GM12878 (cell line): ENCODE results near the gene FAM170B. TPM values are rescaled to one million over a fixed set of nuclear protein-coding genes. Genes with fewer than 3 reads are reported as not detected.

Experiments used
- EGR1 ChIP-seq, 2 experiments: IDR thresholded peaks; 1 replicate in 1 of 2; 2 replicates in 1 of 2; pipeline ENCODE4 v1.6.1; 2011 to 2012; ENCODE audit warnings: low read depth in 2 of 2, low read length in 2 of 2, borderline replicate concordance in 1 of 2, mild to moderate bottlenecking in 1 of 2, moderate library complexity in 1 of 2
- EP300 ChIP-seq, 2 experiments: fragments of 150-350 bp in 1 of 2; IDR thresholded peaks; 2 replicates each; pipeline ENCODE4 v1.6.1; 2011 to 2012; ENCODE audit warnings: low read depth in 2 of 2, low read length in 2 of 2, borderline replicate concordance in 1 of 2, improper control_type of control experiment in 1 of 2, inconsistent platforms in 1 of 2; ENCODE audit not compliant: control insufficient read depth in 1 of 2
- HCFC1 ChIP-seq: fragments of 150-350 bp; IDR thresholded peaks from 2 replicates; pipeline ENCODE4 v1.6.1; 2014; ENCODE audit warnings: low read length
- KLF5 ChIP-seq: fragments of 450-650 bp; IDR thresholded peaks from 2 replicates; pipeline ENCODE4 v1.6.1; 2014; ENCODE audit warnings: mild to moderate bottlenecking; ENCODE audit not compliant: partially characterized antibody
- MEF2A ChIP-seq: IDR thresholded peaks from 2 replicates; pipeline ENCODE4 v1.6.1; 2011; ENCODE audit warnings: low read depth, mild to moderate bottlenecking, low read length, moderate library complexity; ENCODE audit not compliant: insufficient read depth
- MTA3 ChIP-seq: IDR thresholded peaks from 2 replicates; pipeline ENCODE4 v1.6.1; 2012; ENCODE audit warnings: low read length, inconsistent platforms, borderline replicate concordance
- NBN ChIP-seq: fragments of 450-650 bp; IDR thresholded peaks from 2 replicates; pipeline ENCODE4 v1.6.1; 2016
- PAX5 ChIP-seq: IDR thresholded peaks from 2 replicates; pipeline ENCODE4 v1.6.1; 2011; ENCODE audit warnings: low read depth, low read length, borderline replicate concordance
- PML ChIP-seq: IDR thresholded peaks from 2 replicates; pipeline ENCODE4 v1.6.1; 2012; ENCODE audit warnings: low read length, inconsistent platforms
- RAD51 ChIP-seq: fragments of 450-650 bp; IDR thresholded peaks from 2 replicates; pipeline ENCODE4 v1.6.1; 2016; ENCODE audit warnings: moderate library complexity, mild to moderate bottlenecking, inconsistent platforms
- RB1 ChIP-seq: fragments of 450-650 bp; formaldehyde crosslinking; IDR thresholded peaks from 2 replicates; pipeline ENCODE4 v1.6.1; 2017; ENCODE audit warnings: mild to moderate bottlenecking, borderline replicate concordance
- SIN3A ChIP-seq: IDR thresholded peaks from 2 replicates; pipeline ENCODE4 v1.6.1; 2012; ENCODE audit warnings: low read depth, low read length, improper control_type of control experiment
- SMAD5 ChIP-seq: IDR thresholded peaks from 2 replicates; pipeline ENCODE4 v1.6.1; 2016; ENCODE audit warnings: antibody characterized with exemption, low read depth
- SMARCA5 ChIP-seq: fragments of 450-650 bp; IDR thresholded peaks from 2 replicates; pipeline ENCODE4 v1.6.1; 2017; ENCODE audit warnings: mild to moderate bottlenecking
- SUZ12 ChIP-seq: fragments of 200-600 bp; sonication (generic); IDR thresholded peaks from one replicate; pipeline ENCODE4 v1.6.1; 2018; ENCODE audit warnings: antibody characterized with exemption, mild to moderate bottlenecking; ENCODE audit not compliant: unreplicated experiment
- YY1 ChIP-seq: IDR thresholded peaks from 2 replicates; pipeline ENCODE4 v1.6.1; 2011; ENCODE audit warnings: low read depth, mild to moderate bottlenecking, low read length
- polyA plus RNA-seq, 11 experiments: library from polyadenylated mRNA; depleted of rRNA in 4 of 11; unstranded in 6 of 11; stranded (reverse) in 5 of 11; fragments of >200 nt; fragmentation: Nextera tagmentation in 4 of 11; fragmentation: Illumina TruSeq in 1 of 11; extraction: Ambion mirVana in 4 of 11; extraction: Trizol in 1 of 11; gene quantifications; 1 replicate in 1 of 11; 2 replicates in 10 of 11; pipeline versions ENCODE4 v1.2.1 to v1.2.3, GENCODE V29; 2011 to 2016; ENCODE audit warnings: inconsistent platforms in 2 of 11, missing spikeins in 2 of 11, low read depth in 1 of 11
- total RNA-seq, 4 experiments: library from RNA; depleted of rRNA in 3 of 4; stranded (reverse); fragments of >200 nt in 3 of 4; fragmentation: Illumina TruSeq in 1 of 4; extraction: Trizol in 1 of 4; gene quantifications; 2 replicates each; pipeline versions ENCODE4 v1.2.1 to v1.2.3, GENCODE V29; 2013 to 2021
- TF ChIP-seq, protein P1 (sequence below): fragments of 450-650 bp; IDR thresholded peaks from 2 replicates; pipeline ENCODE4 v1.6.1; 2016; ENCODE audit warnings: mild to moderate bottlenecking
- TF ChIP-seq, protein P2 (sequence below): fragments of 450-650 bp; IDR thresholded peaks from 2 replicates; pipeline ENCODE4 v1.6.1; 2016; ENCODE audit warnings: mild to moderate bottlenecking
- TF ChIP-seq, protein P3 (sequence below): fragments of 450-650 bp; formaldehyde crosslinking; IDR thresholded peaks from 2 replicates; pipeline ENCODE4 v1.4.0; 2022; ENCODE audit warnings: mild to moderate bottlenecking, moderate library complexity
- TF ChIP-seq, protein P4 (sequence below): fragments of 450-650 bp; IDR thresholded peaks from 2 replicates; pipeline ENCODE4 v1.6.1; 2017; ENCODE audit warnings: mild to moderate bottlenecking, low read depth, inconsistent platforms; ENCODE audit not compliant: poor library complexity, severe bottlenecking
- TF ChIP-seq, protein P5 (sequence below): IDR thresholded peaks from 2 replicates; pipeline ENCODE4 v1.6.1; 2011; ENCODE audit warnings: low read depth, mild to moderate bottlenecking, low read length, moderate library complexity, borderline replicate concordance; ENCODE audit errors: extremely low read depth

The FAM170B gene
- total and polyA plus RNA-seq, 10 of the 15 experiments (the other 5 are each of a cell fraction or from before 2014, with no cell fraction given): not detected

DNA sequence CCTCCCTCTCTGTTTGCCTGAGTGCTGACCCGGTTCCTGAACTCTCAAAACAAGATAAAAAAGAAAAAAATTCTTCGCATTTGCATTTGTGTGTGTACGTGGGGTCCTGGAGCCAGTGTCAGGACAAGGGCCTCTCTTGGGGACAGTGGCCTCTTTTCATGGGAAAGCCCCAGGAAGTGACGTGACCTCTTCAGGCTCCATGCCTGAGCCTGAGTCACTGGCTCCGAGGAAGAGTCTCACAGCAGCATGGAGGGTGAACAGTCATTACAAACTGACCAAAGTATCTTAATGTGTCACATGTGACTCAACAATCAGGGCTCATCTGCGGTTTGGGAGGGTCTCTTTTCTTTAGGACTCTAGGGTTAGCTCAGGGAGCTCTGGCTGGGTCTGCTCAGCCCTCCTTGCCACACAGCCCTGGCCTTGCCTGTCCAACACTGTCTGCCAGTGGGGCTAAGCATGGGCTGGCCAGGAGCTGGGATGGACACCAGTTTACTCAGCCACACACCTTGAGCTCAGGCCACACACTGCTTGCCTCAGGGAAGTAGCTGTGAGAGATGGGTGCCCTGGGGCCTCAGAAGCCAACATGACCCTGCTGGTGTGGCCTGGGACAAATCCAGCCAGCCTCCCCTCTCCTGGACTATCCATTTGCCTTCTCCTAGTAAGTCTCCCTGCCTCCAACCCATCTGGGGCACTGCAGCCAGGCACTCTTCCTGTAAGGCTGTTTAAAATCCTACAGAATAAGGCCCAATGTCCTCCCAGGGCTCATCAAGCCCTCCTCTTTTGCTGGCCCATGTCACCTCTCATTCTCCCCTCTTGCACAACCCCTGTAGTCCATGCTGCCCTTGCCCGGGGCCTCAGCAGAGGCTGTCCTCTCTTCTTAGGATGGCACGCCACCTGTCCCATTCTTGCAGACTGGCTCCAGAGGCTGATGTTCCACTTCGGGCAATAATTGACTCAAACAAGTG is 43.9 kb upstream of the FAM170B start (continued):
- TF ChIP-seq, protein P1, sequence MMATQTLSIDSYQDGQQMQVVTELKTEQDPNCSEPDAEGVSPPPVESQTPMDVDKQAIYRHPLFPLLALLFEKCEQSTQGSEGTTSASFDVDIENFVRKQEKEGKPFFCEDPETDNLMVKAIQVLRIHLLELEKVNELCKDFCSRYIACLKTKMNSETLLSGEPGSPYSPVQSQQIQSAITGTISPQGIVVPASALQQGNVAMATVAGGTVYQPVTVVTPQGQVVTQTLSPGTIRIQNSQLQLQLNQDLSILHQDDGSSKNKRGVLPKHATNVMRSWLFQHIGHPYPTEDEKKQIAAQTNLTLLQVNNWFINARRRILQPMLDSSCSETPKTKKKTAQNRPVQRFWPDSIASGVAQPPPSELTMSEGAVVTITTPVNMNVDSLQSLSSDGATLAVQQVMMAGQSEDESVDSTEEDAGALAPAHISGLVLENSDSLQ: no peak
- TF ChIP-seq, protein P2, sequence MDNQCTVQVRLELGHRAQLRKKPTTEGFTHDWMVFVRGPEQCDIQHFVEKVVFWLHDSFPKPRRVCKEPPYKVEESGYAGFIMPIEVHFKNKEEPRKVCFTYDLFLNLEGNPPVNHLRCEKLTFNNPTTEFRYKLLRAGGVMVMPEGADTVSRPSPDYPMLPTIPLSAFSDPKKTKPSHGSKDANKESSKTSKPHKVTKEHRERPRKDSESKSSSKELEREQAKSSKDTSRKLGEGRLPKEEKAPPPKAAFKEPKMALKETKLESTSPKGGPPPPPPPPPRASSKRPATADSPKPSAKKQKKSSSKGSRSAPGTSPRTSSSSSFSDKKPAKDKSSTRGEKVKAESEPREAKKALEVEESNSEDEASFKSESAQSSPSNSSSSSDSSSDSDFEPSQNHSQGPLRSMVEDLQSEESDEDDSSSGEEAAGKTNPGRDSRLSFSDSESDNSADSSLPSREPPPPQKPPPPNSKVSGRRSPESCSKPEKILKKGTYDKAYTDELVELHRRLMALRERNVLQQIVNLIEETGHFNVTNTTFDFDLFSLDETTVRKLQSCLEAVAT: 0 out of 2 replicates have a peak, but pooled peaks have one; percentile 52
- TF ChIP-seq, protein P3, sequence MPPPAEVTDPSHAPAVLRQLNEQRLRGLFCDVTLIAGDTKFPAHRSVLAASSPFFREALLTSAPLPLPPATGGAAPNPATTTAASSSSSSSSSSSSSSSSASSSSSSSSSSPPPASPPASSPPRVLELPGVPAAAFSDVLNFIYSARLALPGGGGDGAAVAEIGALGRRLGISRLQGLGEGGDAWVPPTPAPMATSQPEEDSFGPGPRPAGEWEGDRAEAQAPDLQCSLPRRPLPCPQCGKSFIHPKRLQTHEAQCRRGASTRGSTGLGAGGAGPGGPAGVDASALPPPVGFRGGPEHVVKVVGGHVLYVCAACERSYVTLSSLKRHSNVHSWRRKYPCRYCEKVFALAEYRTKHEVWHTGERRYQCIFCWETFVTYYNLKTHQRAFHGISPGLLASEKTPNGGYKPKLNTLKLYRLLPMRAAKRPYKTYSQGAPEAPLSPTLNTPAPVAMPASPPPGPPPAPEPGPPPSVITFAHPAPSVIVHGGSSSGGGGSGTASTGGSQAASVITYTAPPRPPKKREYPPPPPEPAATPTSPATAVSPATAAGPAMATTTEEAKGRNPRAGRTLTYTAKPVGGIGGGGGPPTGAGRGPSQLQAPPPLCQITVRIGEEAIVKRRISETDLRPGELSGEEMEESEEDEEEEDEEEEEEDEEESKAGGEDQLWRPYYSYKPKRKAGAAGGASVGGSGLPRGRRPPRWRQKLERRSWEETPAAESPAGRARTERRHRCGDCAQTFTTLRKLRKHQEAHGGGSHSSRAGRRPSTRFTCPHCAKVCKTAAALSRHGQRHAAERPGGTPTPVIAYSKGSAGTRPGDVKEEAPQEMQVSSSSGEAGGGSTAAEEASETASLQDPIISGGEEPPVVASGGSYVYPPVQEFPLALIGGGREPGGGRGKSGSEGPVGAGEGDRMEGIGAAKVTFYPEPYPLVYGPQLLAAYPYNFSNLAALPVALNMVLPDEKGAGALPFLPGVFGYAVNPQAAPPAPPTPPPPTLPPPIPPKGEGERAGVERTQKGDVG: no peak
- TF ChIP-seq SUZ12 (no peak), YY1 (peak; percentile 69), NBN (peak; percentile 59; the same call in 1 of the 2 replicates), KLF5 (no peak), EP300 (IDR thresholded peaks at IDR 0.05; ENCODE audit: borderline replicate concordance in 1 of 2, control insufficient read depth in 1 of 2, low read depth in 2 of 2, low read length in 2 of 2) (peak; percentile 67 to 83), SMAD5 (no peak), PML (no peak), RB1 (no peak), HCFC1 (0 out of 2 replicates have a peak, but pooled peaks have one; percentile 11), SMARCA5 (no peak), SIN3A (no peak), RAD51 (peak; percentile 32; the same call in 1 of the 2 replicates), MTA3 (no peak; the same call in 1 of the 2 replicates), PAX5 (peak; percentile 56), EGR1 (IDR thresholded peaks at IDR 0.05; ENCODE audit: borderline replicate concordance in 1 of 2, low read depth in 2 of 2, low read length in 2 of 2) (no peak), MEF2A (0 out of 2 replicates have a peak, but pooled peaks have one; percentile 51)
- TF ChIP-seq, protein P4, sequence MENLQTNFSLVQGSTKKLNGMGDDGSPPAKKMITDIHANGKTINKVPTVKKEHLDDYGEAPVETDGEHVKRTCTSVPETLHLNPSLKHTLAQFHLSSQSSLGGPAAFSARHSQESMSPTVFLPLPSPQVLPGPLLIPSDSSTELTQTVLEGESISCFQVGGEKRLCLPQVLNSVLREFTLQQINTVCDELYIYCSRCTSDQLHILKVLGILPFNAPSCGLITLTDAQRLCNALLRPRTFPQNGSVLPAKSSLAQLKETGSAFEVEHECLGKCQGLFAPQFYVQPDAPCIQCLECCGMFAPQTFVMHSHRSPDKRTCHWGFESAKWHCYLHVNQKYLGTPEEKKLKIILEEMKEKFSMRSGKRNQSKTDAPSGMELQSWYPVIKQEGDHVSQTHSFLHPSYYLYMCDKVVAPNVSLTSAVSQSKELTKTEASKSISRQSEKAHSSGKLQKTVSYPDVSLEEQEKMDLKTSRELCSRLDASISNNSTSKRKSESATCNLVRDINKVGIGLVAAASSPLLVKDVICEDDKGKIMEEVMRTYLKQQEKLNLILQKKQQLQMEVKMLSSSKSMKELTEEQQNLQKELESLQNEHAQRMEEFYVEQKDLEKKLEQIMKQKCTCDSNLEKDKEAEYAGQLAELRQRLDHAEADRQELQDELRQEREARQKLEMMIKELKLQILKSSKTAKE: no peak
- TF ChIP-seq, protein P5, sequence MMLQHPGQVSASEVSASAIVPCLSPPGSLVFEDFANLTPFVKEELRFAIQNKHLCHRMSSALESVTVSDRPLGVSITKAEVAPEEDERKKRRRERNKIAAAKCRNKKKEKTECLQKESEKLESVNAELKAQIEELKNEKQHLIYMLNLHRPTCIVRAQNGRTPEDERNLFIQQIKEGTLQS: no peak
